DMS53 treated with DMSO at 0.1 percent for 48 hours (cell line): ENCODE measurements around the gene DMAC2.
"Not testable (repeated sequence)": the region's sequence is repeated elsewhere in the genome, so short reads cannot be mapped to it uniquely, and the experiment has no call there.

ENCODE experiments used
- DNase-seq: peaks from one replicate; lab custom pipeline; 2025; ENCODE audit not compliant: unreplicated experiment; lab: John Stamatoyannopoulos, UW

The DMAC2 gene

DNA sequence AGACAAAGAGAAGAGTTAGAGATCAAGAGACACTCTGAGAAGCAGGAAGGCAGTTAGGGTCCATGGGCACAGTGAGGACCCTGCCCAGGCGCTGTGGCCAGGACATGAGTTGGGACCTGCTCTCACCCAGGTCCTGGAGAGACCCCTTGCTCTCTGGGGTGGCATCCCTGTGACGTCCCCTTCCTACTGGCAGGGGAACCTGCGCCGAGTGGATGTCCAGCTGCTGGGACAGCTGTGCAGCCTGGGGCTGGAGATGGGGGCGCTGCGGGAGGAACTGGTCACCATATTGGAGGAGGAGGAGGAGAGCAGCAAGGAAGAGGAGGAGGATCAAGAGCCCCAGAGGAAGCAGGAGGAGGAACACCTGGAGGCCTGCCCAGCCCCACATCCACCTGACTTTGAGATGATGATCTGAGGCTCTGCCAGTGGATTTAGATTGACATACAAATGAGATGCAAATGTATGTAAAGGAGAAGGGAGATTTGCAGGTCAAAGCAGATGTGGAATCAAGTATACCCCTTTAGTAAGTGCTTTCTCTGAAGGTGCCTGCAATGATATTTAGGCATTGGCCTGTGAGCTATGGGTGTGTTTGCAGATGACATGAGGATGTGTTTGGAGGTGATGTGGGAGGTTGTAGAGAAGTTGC lies 4.2 kb upstream of the DMAC2 start:
- no peak for DNase-seq

DNA sequence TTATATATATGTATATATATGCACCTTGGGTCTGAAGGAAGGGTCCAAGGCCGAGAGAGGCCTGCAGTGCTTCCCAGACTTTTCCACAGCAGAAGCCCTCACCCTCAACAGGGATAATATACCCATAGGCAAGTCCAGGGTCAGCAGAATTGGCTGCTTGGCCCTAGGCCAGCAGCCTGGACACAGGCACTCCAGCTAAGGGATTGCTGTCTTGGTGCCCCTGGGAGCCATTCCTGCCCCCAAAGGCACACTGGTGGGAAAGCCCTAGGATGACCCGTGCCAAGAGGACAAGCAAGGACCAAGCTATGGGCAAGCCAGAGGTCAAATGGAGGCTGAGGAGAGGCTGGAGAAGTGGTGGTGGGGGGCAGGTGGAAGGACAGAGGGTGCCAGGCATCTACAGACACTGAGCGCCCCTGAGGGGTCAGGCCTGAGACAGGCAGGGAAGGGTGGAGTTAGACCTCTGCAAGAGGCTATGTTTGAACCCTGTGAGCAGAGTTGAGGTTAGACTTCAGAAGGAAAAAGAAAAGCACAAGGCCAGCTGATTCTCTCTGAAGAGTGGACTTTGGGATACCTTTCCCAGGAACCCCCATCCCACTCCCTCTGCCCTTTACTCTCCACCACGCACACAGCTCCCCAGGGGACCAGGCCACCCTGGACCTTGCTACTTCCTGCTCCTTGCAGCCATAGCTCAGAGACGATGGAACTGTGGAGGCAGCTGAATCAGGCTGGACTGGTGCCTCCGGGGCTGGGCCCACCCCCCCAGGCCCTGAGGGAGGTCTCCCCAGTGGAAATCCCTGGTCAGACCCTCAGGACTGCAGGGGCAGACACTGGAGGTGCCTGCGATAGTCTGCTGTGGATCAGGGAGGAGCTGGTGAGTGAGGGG lies 3.0 kb upstream of the DMAC2 start, which contains the start of gene ERICH4:
ERICH4 (plus strand) TSS at position 684 of the 883 bp plus-strand sequence; CDS start at position 698, 14 bp downstream.
- no peak for DNase-seq

DNA sequence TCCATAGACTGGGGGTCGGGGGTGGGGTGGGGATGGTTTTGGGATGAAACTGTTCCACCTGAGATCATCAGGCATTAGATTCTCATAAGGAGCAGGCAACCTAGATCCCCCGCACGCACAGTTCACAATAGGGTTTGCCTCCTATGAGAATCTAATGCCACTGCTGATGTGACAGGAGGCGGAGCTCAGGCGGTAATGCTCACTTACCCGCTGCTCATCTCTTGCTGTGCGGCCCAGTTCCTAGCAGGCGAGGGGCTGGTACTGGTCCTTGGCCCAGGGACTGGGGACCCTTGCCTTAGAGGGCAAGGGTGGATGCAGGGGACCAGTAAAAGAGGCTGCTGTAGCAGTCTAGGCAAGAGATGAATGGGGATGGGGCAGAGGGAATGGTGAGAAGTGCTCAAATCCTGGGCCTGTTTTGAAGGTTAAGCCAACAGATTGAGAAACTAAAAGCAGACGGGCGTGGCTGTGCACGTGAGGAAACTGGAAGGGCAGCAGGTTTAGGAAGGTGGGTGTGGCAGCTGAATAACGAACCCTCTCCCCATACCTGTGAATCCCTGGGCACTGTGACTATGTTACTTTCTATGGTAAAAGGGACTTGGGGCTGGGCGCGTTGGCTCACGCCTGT lies 1.7 kb upstream of the DMAC2 start:
- no peak for DNase-seq

DNA sequence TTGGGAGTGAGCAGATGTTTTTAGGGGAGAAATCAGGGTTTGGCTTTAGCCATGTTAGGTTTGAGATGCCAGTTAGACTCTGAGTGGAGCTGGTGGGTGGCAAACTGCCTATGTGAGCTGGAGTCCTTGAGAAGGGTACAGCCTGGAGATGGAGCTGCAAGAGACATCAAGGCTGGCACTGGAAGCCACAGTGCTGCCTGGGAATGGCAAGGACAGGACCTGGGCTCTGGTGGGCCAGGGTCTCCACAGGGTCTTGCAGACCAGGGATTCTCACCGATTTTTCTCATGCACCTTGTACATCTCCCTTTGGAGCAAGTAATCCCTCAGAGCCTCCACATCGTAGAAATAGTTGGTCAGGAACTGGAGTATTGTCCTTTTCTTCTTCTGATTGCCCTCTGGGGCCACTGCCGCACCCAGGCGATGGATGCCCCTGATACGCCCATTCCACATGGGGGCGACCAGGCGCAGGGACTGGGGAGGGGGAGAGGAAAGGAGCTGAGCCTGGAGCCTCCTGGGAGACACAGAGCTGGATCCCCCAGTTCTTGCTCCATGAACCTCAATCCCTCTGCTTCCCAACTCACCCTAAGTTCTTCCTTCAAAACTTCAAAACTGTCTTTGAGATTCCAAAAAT lies 1.7 kb downstream of the DMAC2 start:
- no peak for DNase-seq

DNA sequence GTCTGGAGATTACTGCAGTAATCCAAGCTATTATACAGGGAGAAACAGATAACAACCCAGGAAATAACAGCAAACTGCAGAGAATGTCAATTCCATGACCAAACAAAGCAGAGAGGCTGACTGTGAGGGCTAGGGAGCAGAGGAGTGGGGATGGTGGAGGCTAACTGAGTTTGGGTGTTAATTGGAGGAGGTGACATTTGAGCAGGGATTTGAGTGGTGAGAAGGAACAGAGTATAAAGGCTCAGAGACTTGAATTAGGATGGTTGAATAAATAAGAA lies 3.1 kb downstream of the DMAC2 start:
- no peak for DNase-seq

DNA sequence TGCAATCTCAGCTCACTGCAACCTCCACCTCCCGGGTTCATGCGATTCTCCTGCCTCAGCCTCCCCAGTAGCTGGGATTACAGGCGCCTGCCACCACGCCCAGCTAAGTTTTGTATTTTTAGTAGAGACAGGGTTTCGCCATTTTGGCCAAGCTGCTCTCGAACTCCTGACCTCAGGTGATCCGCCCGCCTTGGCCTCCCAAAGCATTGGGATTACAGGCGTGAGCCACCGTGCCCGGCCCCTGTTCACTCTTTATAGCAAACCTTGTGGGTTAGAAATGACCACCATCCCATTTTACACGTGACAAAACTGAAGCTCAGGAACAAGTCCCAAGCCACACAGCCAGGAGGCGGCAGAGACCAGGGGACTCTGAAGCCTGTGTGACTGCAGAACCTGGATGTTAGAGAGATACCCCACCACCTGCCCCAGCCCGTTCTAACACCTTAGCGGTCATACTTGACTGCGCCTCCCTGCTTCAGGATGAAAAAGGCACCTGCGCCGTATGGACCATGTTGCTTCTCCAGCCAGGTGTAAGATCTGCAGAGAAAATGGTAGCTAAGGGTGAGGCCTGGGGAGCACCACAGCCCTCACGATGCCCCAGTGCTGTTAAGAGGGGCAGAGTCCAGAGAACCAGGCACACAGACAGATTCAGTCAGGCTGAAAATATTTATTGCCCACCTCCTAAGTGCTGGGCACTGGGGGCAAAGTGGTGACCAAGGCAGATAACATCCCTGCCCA lies 3.6 kb downstream of the DMAC2 start:
- no peak for DNase-seq

DNA sequence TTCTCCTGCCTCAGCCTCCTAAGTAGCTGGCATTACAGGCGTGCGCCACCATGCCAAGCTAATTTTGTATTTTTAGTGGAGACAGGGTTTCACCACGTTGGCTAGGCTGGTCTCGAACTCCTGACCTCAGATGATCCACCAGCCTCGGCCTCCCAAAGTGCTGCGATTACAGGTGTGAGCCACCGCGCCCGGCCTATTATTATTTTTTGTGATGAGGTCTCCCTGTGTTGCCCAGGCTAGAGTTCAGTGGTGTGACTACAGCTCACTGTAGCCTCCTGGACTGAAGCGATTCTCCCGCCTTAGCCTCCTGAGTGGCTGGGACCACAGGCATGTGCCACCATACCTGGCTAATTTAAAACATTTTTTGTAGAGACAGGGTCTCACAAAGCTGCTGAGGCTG lies 4.3 kb downstream of the DMAC2 start:
- DNase-seq = not testable (repeated sequence)

DNA sequence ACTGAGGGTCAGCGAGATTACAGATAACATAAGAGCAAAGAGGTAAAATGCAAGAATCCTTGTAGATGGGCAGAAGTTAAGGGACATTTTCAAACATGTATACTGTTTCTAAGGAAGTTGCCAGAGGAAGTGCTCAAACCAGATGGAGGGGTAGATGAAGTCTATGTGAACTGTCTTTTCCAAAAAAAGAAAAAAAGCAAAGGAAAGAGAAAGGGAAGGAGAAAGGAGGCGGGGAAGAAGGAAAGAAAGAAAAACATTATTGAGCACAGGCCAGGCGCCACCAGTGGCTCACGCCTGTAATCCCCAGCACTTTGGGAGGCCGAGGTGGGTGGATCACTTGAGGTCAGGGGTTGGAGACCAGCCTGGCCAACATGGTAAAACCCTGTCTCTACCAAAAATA lies 5.3 kb downstream of the DMAC2 start:
- no peak for DNase-seq

DNA sequence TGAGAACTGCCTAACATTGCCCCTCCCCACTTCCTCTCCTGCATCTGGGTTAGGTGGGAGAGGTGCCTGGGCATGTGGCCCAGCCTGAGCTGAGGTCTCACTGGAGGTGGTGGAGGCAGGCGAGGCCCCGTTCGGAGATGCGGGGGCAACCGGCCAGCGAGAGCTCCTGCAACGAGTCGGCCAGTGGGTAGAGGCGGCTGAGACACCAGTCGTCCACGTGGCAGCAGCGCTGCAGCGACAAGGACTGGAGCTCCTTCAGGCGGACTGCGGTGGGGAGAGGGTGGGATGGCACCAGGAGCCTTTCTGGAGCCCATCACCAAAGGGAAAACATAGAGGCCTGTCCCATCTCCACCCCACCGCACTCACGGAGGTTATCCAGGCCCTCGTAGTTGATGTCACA lies 6.5 kb downstream of the DMAC2 start:
- DNase-seq = no peak

DNA sequence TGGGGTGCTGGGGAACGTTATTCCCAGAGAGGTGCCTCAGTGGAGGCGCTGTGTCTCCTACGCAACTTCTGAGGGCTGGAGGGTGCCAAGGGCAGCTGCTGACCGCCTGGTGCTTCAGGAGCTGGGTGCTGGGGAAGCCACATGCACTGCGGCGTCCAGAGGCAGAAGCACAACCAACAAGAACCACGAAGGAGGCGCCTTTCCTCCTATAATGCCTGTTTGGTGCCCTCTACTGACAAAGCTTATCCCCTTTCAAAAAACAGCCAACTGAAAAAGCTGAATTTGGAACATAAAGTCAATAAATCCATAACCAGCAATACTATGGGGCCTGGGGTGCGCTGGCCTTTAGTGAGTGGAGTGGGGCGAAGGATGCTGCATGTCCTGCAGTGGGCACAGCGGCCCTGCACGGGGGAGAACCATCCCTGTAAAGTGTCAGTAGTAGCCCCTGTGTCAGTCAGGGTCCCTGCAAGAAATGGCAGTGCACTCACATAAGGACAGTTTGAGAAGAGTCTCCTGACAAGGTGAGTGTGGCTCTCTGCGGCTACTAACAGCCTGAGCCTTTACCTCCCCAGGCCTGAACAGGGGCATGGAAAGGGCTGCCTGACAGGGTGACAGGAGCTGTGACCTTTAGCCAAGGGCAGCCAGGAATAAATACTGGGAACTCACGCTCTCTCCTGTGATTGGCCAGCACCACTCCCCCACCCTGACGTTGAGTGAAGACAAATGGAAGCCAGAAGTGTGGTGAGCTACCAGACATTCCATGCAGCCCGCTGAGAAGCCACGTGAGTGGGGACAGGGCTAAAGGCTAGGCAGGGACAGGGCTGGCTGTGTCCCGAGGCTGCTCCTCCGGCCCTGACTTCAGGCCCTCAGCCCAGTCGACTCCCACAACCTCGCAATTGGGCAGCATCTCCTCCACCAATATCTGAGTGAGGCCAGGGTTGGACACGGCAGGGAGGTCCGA lies 8.0 kb downstream of the DMAC2 start:
- peak; percentile 44 for DNase-seq

DNA sequence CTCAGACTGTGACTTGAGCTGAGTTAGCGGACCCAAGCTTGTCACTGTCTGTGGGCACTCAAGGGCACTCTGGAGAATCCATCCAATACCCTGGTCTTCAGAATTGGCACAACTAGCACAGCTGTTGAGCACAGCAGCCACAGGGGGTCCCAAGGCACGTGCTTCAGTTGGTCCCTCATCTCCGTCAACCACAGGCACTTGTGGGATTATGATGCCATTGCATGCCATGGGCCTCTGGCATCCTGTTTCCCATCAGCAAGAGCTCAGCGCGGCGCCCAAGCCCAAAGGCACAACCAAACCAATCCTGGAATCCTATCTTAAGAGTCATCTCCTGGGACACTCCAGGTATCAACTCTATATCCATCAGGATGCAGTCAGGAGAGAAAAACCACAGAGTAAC lies 8.8 kb downstream of the DMAC2 start:
- DNase-seq = no peak

DNA sequence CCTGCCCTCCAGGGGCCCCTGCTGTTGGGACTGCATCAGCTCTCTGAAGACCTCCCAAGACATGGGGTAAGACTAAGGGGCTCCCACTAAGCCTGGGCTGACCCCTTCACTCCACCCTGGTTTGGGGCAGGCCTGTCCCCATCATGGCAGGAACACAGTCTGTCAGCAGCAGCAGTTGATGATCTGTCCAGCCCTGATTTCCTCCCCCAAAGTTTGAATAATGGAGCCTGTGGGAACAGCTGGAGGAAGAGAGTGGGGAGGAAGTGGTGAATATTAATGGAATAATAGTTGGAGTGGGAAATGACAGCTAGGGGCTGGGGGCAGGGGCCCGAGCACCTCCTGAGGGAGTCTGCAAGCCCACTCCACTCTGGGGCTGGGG lies 11.2 kb downstream of the DMAC2 start:
- no peak for DNase-seq

DNA sequence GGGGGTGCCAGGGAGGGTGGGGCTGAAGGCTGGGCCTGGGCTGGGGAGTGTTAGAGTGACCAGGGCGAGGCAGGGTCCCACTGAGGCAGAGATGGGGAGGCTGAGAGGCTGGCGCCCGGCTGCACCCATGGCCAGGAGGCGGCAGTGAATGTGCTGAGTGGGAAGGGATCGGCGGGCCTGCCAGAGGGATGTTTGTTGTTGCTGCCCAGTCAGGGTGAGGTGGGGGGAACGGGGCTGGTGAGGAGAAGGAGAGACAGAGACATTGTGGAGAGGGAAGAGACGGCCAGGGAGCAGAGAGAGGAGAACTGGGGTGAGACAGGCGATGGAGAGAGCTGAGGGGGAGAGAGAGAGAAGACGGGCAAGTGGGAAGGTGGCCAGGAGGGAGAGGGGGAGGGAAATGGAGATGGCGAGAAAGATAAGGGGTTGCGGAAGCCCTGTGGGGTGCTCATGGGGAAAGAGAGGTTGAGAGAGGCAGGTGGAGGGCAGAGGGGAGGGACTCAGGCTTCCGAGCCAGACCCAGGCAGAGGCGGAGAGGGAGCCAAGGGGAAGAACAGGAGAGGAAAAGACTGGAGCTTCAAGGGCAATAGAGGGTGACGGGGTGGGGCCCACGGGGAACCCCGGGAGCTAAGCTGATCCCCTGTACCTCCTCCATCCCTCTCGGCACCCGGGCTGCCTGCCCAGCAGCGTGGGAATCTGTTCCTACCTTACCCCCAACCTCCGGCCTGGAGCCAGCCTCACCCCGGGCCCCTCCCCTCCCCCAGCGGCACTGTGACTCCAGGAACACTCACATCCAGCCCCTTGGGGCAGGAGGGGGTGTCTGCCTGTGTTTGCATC lies 11.8 kb downstream of the DMAC2 start:
- peak; percentile 42 for DNase-seq

DNA sequence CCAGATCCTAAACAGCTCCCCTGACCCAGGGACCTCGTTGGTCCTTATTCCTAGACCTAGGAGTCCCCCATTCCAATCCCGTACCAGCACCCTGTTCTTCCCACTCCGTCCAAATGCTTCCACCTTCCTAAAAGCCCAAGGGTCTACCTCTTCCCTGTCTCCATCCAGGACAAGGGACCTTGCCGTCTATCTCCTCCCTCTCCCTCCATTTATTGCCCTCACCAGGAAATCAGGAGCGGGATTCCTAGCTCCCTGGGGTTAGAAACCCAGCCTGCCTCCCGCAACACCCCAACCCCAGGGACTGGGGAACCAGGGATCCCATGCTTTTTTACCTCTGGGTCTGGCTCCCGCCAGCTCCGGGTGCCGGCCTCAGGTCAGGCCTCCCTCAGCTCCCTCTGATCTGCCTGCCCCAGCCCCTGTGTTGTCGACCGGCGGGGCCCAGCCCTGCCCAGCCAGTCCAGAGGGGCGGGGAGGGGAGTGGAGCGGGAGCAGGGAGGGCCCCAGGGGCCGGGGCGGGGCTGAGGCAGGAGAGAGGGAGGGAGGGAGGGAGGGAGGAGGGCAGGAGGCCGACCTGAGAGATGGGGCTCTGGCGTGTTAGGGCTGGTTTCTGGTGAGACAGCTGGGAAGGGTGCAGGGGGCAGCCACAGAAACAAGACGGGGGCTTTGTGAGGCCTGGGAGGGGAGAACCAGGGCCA lies 12.6 kb downstream of the DMAC2 start, which contains the start of gene B3GNT8:
B3GNT8 (minus strand) TSS at position 423 of the 695 bp plus-strand sequence. CDS start 596 bp downstream, outside the sequence.
- DNase-seq = peak; percentile 82

DNA sequence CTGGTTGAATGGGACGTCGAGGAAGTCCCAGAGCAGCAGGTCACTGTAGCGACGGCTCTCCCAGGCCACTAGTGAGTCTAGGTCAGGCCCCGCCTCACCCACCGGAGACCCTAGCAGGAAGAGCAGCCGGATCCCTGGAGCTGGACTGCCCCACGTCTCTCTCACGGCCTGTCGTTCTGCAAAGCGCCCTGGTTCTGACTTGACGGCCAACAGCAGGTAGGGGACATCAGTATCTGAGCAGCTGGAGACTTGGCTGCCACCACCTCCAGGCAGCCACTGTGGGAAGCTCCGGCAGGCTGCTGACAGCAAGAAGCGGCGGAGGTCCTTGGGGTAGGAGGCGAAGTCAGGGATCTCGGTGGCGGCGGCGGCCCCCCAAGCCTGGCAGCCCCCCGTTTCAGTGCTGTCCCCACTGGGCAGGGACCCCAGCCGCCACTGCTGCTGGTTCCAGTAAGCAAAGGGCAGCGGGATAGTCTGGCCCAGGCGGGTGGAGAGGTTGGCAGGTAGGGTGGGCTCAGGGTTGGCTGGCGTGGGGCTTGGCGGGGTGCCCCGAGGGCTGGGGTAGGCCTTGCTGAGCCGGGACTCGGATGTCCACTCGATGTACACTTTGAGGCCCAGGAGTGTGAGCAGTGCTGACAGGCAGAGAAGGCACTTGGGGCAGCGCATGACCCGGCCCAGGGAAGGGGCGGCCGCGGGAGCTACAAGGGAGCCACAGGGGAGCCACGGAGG lies 13.4 kb downstream of the DMAC2 start:
- DNase-seq = no peak

DNA sequence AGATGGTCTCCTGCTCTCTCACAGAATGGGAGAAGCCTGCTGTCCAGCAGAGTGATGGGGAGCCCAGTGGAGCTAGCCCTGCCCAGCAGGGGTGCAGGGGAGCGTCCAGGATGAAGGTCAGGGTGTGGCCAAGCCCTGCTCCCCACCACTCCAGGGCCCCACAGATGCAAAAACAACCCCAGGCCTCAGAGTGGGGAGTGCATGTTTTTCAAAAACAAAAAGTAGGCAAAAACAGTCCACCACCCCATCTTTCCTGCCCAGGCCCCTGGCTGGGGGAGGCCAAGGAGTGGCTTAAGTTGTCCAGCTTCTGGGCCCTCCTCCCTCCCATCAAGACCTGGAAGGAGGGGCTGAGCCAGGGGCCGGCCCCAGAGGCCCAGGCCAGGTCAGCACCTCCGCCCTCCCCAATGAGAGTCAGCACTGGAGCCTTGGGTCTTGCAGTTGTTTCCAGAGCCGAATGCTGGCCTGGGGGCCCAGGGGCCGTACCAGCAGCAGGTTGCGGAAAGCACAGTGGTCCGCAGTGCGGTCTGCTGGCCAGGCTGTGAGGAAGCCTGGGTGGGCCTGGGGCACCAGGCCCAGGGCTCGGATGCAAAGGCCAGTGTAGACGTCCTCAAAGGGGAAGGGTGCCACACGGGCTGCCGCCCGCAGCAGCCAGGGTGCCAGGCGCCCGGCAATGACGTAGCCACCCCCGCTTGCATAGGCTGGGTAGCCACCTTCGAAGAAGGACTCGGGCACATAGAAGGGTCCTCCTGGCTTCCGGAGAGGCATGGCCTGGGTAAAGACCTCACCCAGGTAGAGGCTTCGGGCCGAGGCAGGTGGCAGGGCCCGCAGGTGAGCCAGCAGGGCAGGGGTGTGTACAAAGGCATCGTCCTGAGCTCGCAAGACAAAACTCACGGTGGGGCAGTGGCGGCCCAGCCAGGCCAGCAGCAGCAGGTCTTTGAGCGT lies 14.3 kb downstream of the DMAC2 start:
- no peak for DNase-seq
